ENCODE data around the gene TMTC1. TPM values are rescaled to one million over a fixed set of nuclear protein-coding genes. Genes with fewer than 3 reads are reported as not detected.

The TMTC1 gene
- total and polyA plus RNA-seq, 9 of the 15 experiments (the other 6 are each of a cell fraction or from before 2014, with no cell fraction given), result under 0.01 to 0.18 (median 0.06) TPM; not detected in 2

- BruUV-seq (replicated peaks), result no TSS peak
These were observed 320.5 kb downstream of the TMTC1 start for GRCh38 chr12:29463198-29463597.

More at GRCh38 chr12:29463198-29463597, 320.5 kb downstream of the TMTC1 start:
- Histone ChIP-seq H3K9me3 (replicated peaks; ENCODE audit: control insufficient read depth, insufficient read depth, low read depth, low read length) (no peaks in the 10 kb centered on the region; the same call in 1 of the 2 replicates), H3K4me2 (ENCODE audit: insufficient read depth, low read length) (no peak overlapping the region), H3K9ac (ENCODE audit: insufficient read depth in 1 of 2, low read depth in 2 of 2, low read length in 2 of 2) (no peak overlapping the region), H3K27me3 (ENCODE audit: control insufficient read depth in 2 of 2, insufficient read depth in 2 of 2, low read length in 2 of 2) (no peaks in the 10 kb centered on the region), H3K4me3 (no peak overlapping the region), H3K36me3 (ENCODE audit: control insufficient read depth, insufficient read depth, low read length) (no peaks in the 10 kb centered on the region), H3K79me2 (ENCODE audit: control insufficient read depth, insufficient read depth, low read length) (no peaks in the 10 kb centered on the region), H2AFZ (ENCODE audit: low read depth, low read length) (no peak overlapping the region), H3K27ac (ENCODE audit: extremely low read depth, low read depth, low read length) (no peak overlapping the region), H3K4me1 (replicated peaks in 1 of 2; ENCODE audit: control insufficient read depth in 2 of 2, insufficient read depth in 2 of 2, low read length in 2 of 2) (no peaks in the 10 kb centered on the region), H4K20me1 (replicated peaks; ENCODE audit: control insufficient read depth, insufficient read depth, low read length) (no peaks in the 10 kb centered on the region), H3K9me1 (ENCODE audit: control insufficient read depth, insufficient read depth, low read length) (no peaks in the 10 kb centered on the region)
- FAIRE-seq (no peak), ATAC-seq (no peak), DNase-seq (ENCODE audit: extremely low read depth in 1 of 4, low spot score in 3 of 4) (no peak)
- ChIA-PET POLR2A (interaction anchor here (1.2 kb wide), 1 partner anchor 14 kb away, joined by 3 read pairs; no protein-coding TSS in a partner anchor), CTCF (ENCODE audit: low intra/inter-chr PET ratio) (no interaction called here)
- 4% methylated on average over 4 of the region's 4 CpGs for WGBS (ENCODE audit: insufficient coverage, low coverage, missing lambda C conversion rate)
- intact Hi-C loops (cut with micrococcal nuclease), result no loop called here
- TF ChIP-seq CEBPZ (IDR thresholded peaks at IDR 0.05; ENCODE audit: borderline replicate concordance, low read depth, low read length), result no peak
- TF ChIP-seq SREBF1 (IDR thresholded peaks at IDR 0.05; ENCODE audit: borderline replicate concordance, low read depth, low read length), result no peak
- TF ChIP-seq ZNF609 (CRISPR knock-in tag; IDR thresholded peaks at IDR 0.05; ENCODE audit: borderline replicate concordance), result no peak
- no peak for TF ChIP-seq CREB1 (IDR thresholded peaks at IDR 0.05)
- TF ChIP-seq CREB1 (CRISPR knock-in tag; IDR thresholded peaks at IDR 0.05), result no peak
- in situ Hi-C loops (cut with MboI), result no loop called here

Data from K562 (cell line).